HG03064 (cell line): ENCODE measurements around the gene KRTAP4-5.
"Not testable (repeated sequence)": the region's sequence is repeated elsewhere in the genome, so short reads cannot be mapped to it uniquely, and the experiment has no call there.

ENCODE experiments used
- ATAC-seq: cut with Tn5 transposase; IDR thresholded peaks from one replicate; pipeline ENCODE4 v1.9.1; 2021; ENCODE audit warnings: low read depth; ENCODE audit not compliant: unreplicated experiment

The KRTAP4-5 gene

GRCh38 chr17:41116297-41116696, 33.3 kb downstream of the KRTAP4-5 start:
- no peak for ATAC-seq

- no peak for ATAC-seq
Measured at GRCh38 chr17:41111151-41111885, 38.3 kb downstream of the KRTAP4-5 start.

- not testable (repeated sequence) for ATAC-seq
Measured at GRCh38 chr17:41108728-41109386, 40.8 kb downstream of the KRTAP4-5 start.

GRCh38 chr17:41107941-41108450, 41.6 kb downstream of the KRTAP4-5 start:
- ATAC-seq, result no peak

- ATAC-seq, result not testable (repeated sequence)
Measured at GRCh38 chr17:41105347-41105746, 44.3 kb downstream of the KRTAP4-5 start, which contains the start of gene KRTAP4-9. KRTAP4-9 (plus strand) TSS chr17:41105389; CDS start chr17:41105389, 0 bp downstream.

GRCh38 chr17:41104386-41105038, 45.1 kb downstream of the KRTAP4-5 start:
- not testable (repeated sequence) for ATAC-seq

- ATAC-seq, result no peak
Measured at GRCh38 chr17:41103896-41104295, 45.7 kb downstream of the KRTAP4-5 start.

GRCh38 chr17:41101586-41102259, 47.9 kb downstream of the KRTAP4-5 start, which contains the start of gene KRTAP4-16:
KRTAP4-16 (minus strand) TSS chr17:41102209; CDS start chr17:41102209, 0 bp downstream.
- ATAC-seq, result no peak

- ATAC-seq, result not testable (repeated sequence)
Measured at GRCh38 chr17:41099682-41100480, 49.7 kb downstream of the KRTAP4-5 start.
